Ovary (tissue), 3 donors: ENCODE results near the gene NLGN4Y.

Experiments used
- EP300 ChIP-seq: sonication (generic); formaldehyde crosslinking; IDR thresholded peaks from one replicate; pipeline ENCODE4 v1.6.1; 2017; ENCODE audit warnings: antibody characterized with exemption
- POLR2A ChIP-seq: fragments of 450-650 bp; IDR thresholded peaks from one replicate; pipeline ENCODE4 v1.6.1; 2017; ENCODE audit warnings: antibody characterized with exemption, mild to moderate bottlenecking, moderate library complexity
- TF ChIP-seq, protein P1 (sequence below), 3 donors: fragments of 450-650 bp in 2 of 3; fragments of 200-600 bp in 1 of 3; IDR thresholded peaks; one replicate each; pipeline versions ENCODE4 v1.5.1 to v1.8.0; 2016 to 2022; ENCODE audit warnings: antibody characterized with exemption in 3 of 3, mild to moderate bottlenecking in 1 of 3
- donor health status: DM: no; HTN: no; CAD: no.

DNA sequence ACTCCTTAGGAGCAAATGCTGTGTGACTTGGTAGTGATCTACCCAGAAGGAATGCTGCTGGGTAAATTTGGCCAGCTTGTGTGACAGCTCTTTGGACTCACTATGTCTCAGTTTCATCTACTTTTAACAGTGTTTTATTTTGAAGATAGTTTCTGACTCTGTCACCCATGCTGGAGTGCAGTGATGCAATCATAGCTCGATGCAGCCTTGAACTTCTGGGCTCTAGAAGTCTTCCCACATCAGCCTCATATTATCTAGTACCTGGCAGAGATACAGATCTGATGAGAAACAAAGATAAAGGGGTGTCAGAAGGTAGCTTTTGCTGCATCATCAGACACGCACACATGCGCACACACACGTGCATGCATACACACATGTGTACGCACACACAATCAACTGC is 19.2 kb downstream of the NLGN4Y start:
- TF ChIP-seq, protein P1, sequence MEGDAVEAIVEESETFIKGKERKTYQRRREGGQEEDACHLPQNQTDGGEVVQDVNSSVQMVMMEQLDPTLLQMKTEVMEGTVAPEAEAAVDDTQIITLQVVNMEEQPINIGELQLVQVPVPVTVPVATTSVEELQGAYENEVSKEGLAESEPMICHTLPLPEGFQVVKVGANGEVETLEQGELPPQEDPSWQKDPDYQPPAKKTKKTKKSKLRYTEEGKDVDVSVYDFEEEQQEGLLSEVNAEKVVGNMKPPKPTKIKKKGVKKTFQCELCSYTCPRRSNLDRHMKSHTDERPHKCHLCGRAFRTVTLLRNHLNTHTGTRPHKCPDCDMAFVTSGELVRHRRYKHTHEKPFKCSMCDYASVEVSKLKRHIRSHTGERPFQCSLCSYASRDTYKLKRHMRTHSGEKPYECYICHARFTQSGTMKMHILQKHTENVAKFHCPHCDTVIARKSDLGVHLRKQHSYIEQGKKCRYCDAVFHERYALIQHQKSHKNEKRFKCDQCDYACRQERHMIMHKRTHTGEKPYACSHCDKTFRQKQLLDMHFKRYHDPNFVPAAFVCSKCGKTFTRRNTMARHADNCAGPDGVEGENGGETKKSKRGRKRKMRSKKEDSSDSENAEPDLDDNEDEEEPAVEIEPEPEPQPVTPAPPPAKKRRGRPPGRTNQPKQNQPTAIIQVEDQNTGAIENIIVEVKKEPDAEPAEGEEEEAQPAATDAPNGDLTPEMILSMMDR (IDR thresholded peaks at IDR 0.05): no peak
- TF ChIP-seq POLR2A: no peak
- no peak for TF ChIP-seq EP300
